Endothelial cell of umbilical vein (primary cell): ENCODE results near the gene ARHGAP15. TPM values are rescaled to one million over a fixed set of nuclear protein-coding genes. Genes with fewer than 3 reads are reported as not detected.
"Not testable (repeated sequence)": the region's sequence is repeated elsewhere in the genome, so short reads cannot be mapped to it uniquely, and the experiment has no call there.

Source experiments
- BruUV-seq: library from RNA; stranded (reverse); fragments of 400-500 nt; replicated peaks from 2 replicates; lab custom pipeline; 2021; lab: Mats Ljungman, UMichigan
- CTCF ChIA-PET: fragments of 300-600, 350-600 bp; sonication (Branson Sonifier 250); formaldehyde crosslinking; loops from one replicate; lab custom pipeline; 2021; ENCODE audit warnings: antibody characterized with exemption, inconsistent platforms; lab: Charles Lee
- POLR2A ChIA-PET: fragments of 300-600, 350-600 bp; sonication (Branson Sonifier 250); formaldehyde crosslinking; loops from one replicate; lab custom pipeline; 2021; ENCODE audit warnings: antibody characterized with exemption, inconsistent platforms; lab: Charles Lee
- DNase-seq: peaks from one replicate; pipeline ENCODE4 v3.0.0-alpha.2; 2011; ENCODE audit warnings: low read depth, low spot score
- FAIRE-seq: peaks from 2 replicates; lab custom pipeline; 2011; peaks lifted over from hg19 to GRCh38; lab: Jason Lieb, UNC
- H2AFZ ChIP-seq: 2 replicates; pipeline ENCODE4 v1.6.0; 2012; ENCODE audit warnings: low read depth, low read length, control low read depth, inconsistent platforms
- H3K27ac ChIP-seq: 2 replicates; pipeline ENCODE4 v1.5.1; 2011; ENCODE audit warnings: low read depth, mild to moderate bottlenecking, control low read depth, low read length, moderate library complexity; ENCODE audit not compliant: insufficient read depth
- H3K27me3 ChIP-seq, 2 experiments: 2 replicates each; pipeline versions ENCODE4 v1.6.0 to v1.6.1; 2011; ENCODE audit warnings: low read length in 2 of 2, mixed read lengths in 1 of 2; ENCODE audit not compliant: control insufficient read depth in 2 of 2, insufficient read depth in 2 of 2
- H3K36me3 ChIP-seq, 2 experiments: 2 replicates in 1 of 2; 3 replicates in 1 of 2; pipeline ENCODE4 v1.5.1; 2011; ENCODE audit warnings: low read length in 2 of 2, mild to moderate bottlenecking in 1 of 2, moderate library complexity in 1 of 2; ENCODE audit not compliant: control insufficient read depth in 2 of 2, insufficient read depth in 2 of 2; ENCODE audit errors: extremely low read depth in 1 of 2
- H3K4me1 ChIP-seq: 3 replicates; pipeline ENCODE4 v1.5.1; 2011; ENCODE audit warnings: mild to moderate bottlenecking, low read length; ENCODE audit not compliant: control insufficient read depth, insufficient read depth; ENCODE audit errors: extremely low read depth
- H3K4me2 ChIP-seq: 2 replicates; pipeline ENCODE4 v1.6.1; 2011; ENCODE audit warnings: low read length, control low read depth, mixed read lengths; ENCODE audit not compliant: insufficient read depth
- H3K4me3 ChIP-seq, 3 experiments: fragments of 200-600 bp in 1 of 3; sonication (generic), shearing (Covaris generic) in 1 of 3; replicated peaks in 1 of 3; 2 replicates each; pipeline ENCODE4 v1.5.1; 2011 to 2016; ENCODE audit warnings: control low read depth in 3 of 3, low read length in 3 of 3, mild to moderate bottlenecking in 2 of 3, inconsistent platforms in 1 of 3, low read depth in 1 of 3, moderate library complexity in 1 of 3; ENCODE audit not compliant: insufficient read depth in 1 of 3
- H3K79me2 ChIP-seq: 2 replicates; pipeline ENCODE4 v1.6.0; 2012; ENCODE audit warnings: low read length, inconsistent platforms; ENCODE audit not compliant: control insufficient read depth, insufficient read depth
- H3K9ac ChIP-seq: replicated peaks from 2 replicates; pipeline ENCODE3; 2011; ENCODE audit warnings: low read length, control low read depth; ENCODE audit not compliant: insufficient read depth; ENCODE audit errors: extremely low read depth
- H3K9me1 ChIP-seq: replicated peaks from 3 replicates; pipeline ENCODE4 v1.6.0; 2011; ENCODE audit warnings: mild to moderate bottlenecking, low read length; ENCODE audit not compliant: control insufficient read depth, insufficient read depth; ENCODE audit errors: extremely low read depth
- H3K9me3 ChIP-seq: replicated peaks from 2 replicates; pipeline ENCODE4 v1.5.1; 2012; ENCODE audit warnings: low read length, inconsistent platforms; ENCODE audit not compliant: control insufficient read depth, insufficient read depth
- H4K20me1 ChIP-seq: replicated peaks from 2 replicates; pipeline ENCODE3; 2011; ENCODE audit warnings: mild to moderate bottlenecking, low read length; ENCODE audit not compliant: control insufficient read depth, insufficient read depth; ENCODE audit errors: extremely low read depth
- EZH2 ChIP-seq: IDR thresholded peaks from 2 replicates; pipeline ENCODE4 v1.6.1; 2012; ENCODE audit warnings: borderline replicate concordance, low read depth, mild to moderate bottlenecking, moderate library complexity, low read length, inconsistent platforms; ENCODE audit not compliant: severe bottlenecking
- FOS ChIP-seq: IDR thresholded peaks from 2 replicates; pipeline ENCODE4 v1.6.1; 2011; ENCODE audit warnings: mild to moderate bottlenecking, low read length, moderate library complexity, borderline replicate concordance; ENCODE audit not compliant: insufficient read depth
- GATA2 ChIP-seq: IDR thresholded peaks from 2 replicates; pipeline ENCODE4 v1.7.0; 2011; ENCODE audit warnings: low read depth, mild to moderate bottlenecking, moderate library complexity, mixed read lengths, low read length; ENCODE audit not compliant: insufficient read length, insufficient read depth
- JUN ChIP-seq: IDR thresholded peaks from 2 replicates; pipeline ENCODE4 v1.6.1; 2011; ENCODE audit warnings: borderline replicate concordance, low read depth; ENCODE audit not compliant: insufficient read length, insufficient read depth
- MYC ChIP-seq: IDR thresholded peaks from one replicate; pipeline ENCODE4 v1.6.1; 2011; ENCODE audit warnings: mild to moderate bottlenecking, low read depth, low read length
- POLR2A ChIP-seq: IDR thresholded peaks from 2 replicates; pipeline ENCODE4 v1.6.1; 2012; ENCODE audit warnings: low read depth, mild to moderate bottlenecking, control low read depth, low read length
- POLR2AphosphoS5 ChIP-seq: IDR thresholded peaks from 2 replicates; pipeline ENCODE4 v1.6.1; 2012; ENCODE audit warnings: low read depth, mild to moderate bottlenecking, control low read depth, low read length, moderate library complexity; ENCODE audit not compliant: insufficient read depth
- dilution Hi-C: fragments of 300-500 bp; cut with MboI; formaldehyde crosslinking; loops from one replicate; pipeline ENCODE4 v1.15.0; 2019; ENCODE audit warnings: low sequenced_read_pairs; ENCODE audit not compliant: extremely low pct_ligation_motif_present
- intact Hi-C: fragments of 100-400 bp; cut with micrococcal nuclease; formaldehyde crosslinking; loops from one replicate; pipeline ENCODE4 v1.10.0; 2022
- polyA plus RNA-seq, 4 experiments: library from polyadenylated mRNA; depleted of rRNA in 3 of 4; stranded (reverse) in 3 of 4; unstranded in 1 of 4; fragments of >200 nt; gene quantifications; 2 replicates each; pipeline versions ENCODE4 v1.2.1 to v1.2.3, GENCODE V29; 2011 to 2012; ENCODE audit warnings: missing spikeins in 1 of 4
- total RNA-seq: library from RNA; stranded (reverse); gene quantifications from 2 replicates; pipeline ENCODE4 v1.2.3, GENCODE V29; 2021
- TF ChIP-seq, protein P1 (sequence below), 2 donors: IDR thresholded peaks; 1 replicate in 1 of 2; 2 replicates in 1 of 2; pipeline ENCODE4 v1.5.1; 2011; ENCODE audit warnings: low read length in 2 of 2, mild to moderate bottlenecking in 2 of 2, moderate library complexity in 2 of 2, control low read depth in 1 of 2, inconsistent platforms in 1 of 2, low read depth in 1 of 2; ENCODE audit not compliant: insufficient read depth in 1 of 2; ENCODE audit errors: extremely low read depth in 1 of 2
- TF ChIP-seq, protein P2 (sequence below): IDR thresholded peaks from 2 replicates; pipeline ENCODE4 v1.6.1; 2011; ENCODE audit not compliant: insufficient read depth, insufficient read length

ARHGAP15 gene
- total and polyA plus RNA-seq, 2 donors (not counting 3 experiments of a cell fraction or from before 2014, with no cell fraction given): not detected

DNA sequence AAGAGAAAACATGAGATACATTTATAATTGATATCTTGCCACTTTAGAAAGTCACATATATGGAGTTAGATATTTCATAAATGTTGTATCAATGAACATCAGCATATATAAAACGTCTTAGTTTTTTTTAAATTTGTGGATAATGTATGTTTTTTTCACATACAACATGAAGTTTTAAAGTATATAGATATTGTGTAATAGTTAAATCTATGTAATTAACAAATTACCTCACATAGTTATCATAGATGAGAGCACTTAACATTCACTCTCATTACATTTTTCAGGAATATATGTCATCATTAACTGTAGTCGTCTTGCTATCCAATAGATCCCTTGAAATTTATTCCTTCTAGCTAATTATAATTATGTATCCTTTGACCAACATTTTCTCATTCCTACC is 406.6 kb downstream of the ARHGAP15 start:
- Histone ChIP-seq H2AFZ (no peak overlapping the region), H3K4me1 (no peaks in the 10 kb centered on the region), H3K27ac (no peak overlapping the region), H3K27me3 (no peaks in the 10 kb centered on the region), H3K4me3 (no peak overlapping the region), H3K79me2 (no peaks in the 10 kb centered on the region), H3K9me3 (no peaks in the 10 kb centered on the region), H3K36me3 (no peaks in the 10 kb centered on the region), H3K9me1 (no peaks in the 10 kb centered on the region), H4K20me1 (no peaks in the 10 kb centered on the region), H3K4me2 (no peak overlapping the region), H3K9ac (no peak overlapping the region)
- intact Hi-C loops: no loop called here
- dilution Hi-C loops: no loop called here
- POLR2A ChIA-PET: no interaction called here
- CTCF ChIA-PET: no interaction called here
- TF ChIP-seq JUN: no peak
- TF ChIP-seq, protein P1, sequence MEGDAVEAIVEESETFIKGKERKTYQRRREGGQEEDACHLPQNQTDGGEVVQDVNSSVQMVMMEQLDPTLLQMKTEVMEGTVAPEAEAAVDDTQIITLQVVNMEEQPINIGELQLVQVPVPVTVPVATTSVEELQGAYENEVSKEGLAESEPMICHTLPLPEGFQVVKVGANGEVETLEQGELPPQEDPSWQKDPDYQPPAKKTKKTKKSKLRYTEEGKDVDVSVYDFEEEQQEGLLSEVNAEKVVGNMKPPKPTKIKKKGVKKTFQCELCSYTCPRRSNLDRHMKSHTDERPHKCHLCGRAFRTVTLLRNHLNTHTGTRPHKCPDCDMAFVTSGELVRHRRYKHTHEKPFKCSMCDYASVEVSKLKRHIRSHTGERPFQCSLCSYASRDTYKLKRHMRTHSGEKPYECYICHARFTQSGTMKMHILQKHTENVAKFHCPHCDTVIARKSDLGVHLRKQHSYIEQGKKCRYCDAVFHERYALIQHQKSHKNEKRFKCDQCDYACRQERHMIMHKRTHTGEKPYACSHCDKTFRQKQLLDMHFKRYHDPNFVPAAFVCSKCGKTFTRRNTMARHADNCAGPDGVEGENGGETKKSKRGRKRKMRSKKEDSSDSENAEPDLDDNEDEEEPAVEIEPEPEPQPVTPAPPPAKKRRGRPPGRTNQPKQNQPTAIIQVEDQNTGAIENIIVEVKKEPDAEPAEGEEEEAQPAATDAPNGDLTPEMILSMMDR (IDR thresholded peaks at IDR 0.05; ENCODE audit: extremely low read depth in 1 of 2, insufficient read depth in 1 of 2, low read depth in 1 of 2, low read length in 2 of 2): no peak
- no peak for TF ChIP-seq GATA2
- TF ChIP-seq POLR2AphosphoS5: no peak
- TF ChIP-seq FOS: no peak
- no peak for TF ChIP-seq EZH2
- TF ChIP-seq, protein P2, sequence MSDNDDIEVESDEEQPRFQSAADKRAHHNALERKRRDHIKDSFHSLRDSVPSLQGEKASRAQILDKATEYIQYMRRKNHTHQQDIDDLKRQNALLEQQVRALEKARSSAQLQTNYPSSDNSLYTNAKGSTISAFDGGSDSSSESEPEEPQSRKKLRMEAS: no peak
- no peak for TF ChIP-seq MYC
- TF ChIP-seq POLR2A: no peak
- no TSS peak for BruUV-seq
- DNase-seq (no peak), FAIRE-seq (no peak)

DNA sequence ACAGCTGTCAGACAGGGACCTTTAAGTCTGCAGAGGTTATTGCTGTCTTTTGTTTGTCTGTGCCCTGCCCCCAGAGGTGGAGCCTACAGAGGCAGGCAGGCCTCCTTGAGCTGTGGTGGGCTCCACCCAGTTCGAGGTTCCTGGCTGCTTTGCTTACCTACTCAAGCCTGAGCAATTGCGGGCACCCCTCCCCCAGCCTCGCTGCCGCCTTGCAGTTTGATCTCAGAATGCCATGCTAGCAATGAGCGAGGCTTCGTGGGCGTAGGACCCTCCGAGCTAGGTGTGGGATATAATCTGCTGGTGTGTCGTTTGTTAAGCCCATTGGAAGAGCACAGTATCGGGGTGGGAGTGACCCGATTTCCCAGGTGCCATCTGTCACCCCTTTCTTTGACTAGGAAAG is 412.7 kb downstream of the ARHGAP15 start:
- intact Hi-C loops, H4K20me1 ChIP-seq, CTCF ChIA-PET, H3K9me1 ChIP-seq, dilution Hi-C loops, POLR2A ChIA-PET, H2AFZ ChIP-seq, H3K27me3 ChIP-seq, H3K4me3 ChIP-seq, H3K36me3 ChIP-seq, BruUV-seq, H3K79me2 ChIP-seq, DNase-seq, H3K4me1 ChIP-seq, H3K4me2 ChIP-seq, H3K27ac ChIP-seq, FAIRE-seq, H3K9ac ChIP-seq, H3K9me3 ChIP-seq: not testable (repeated sequence)
